Measurements from ENCODE around the gene SDK1. TPM values are rescaled to one million over a fixed set of nuclear protein-coding genes. Genes with fewer than 3 reads are reported as not detected.

Gene SDK1
- polyA plus RNA-seq, 4 donors: 0.27 to 5.0 (median 2.1) TPM; not detected in 1

- WGBS, 3 donors: 55 to 81% (median 59%) methylated on average over 32 of the region's 32 CpGs
- peaks cover 0 to 3% (median 0%) of the 10 kb centered on the region in 3 donors for H3K36me3 ChIP-seq (ENCODE audit: control insufficient read depth in 3 of 3, insufficient read depth in 2 of 3, low read depth in 1 of 3, low read length in 3 of 3)
- H3K27ac ChIP-seq (ENCODE audit: low read depth in 1 of 3, low read length in 2 of 3): peak overlapping the region in 1 of 3 donors; percentile 36
- DNase-seq (no peak), FAIRE-seq (no peak)
- no peaks in the 10 kb centered on the region for H3K4me1 ChIP-seq (ENCODE audit: control insufficient read depth in 3 of 3, insufficient read depth in 2 of 3, low read depth in 1 of 3, low read length in 2 of 3)
- H3K4me3 ChIP-seq (ENCODE audit: low read depth in 1 of 3, low read length in 3 of 3): peak overlapping the region in 2 of 3 donors; percentile 16 to 33
- no peaks in the 10 kb centered on the region for H3K27me3 ChIP-seq (ENCODE audit: control insufficient read depth in 3 of 3, insufficient read depth in 3 of 3, low read length in 3 of 3)
- H3K9me3 ChIP-seq (ENCODE audit: control insufficient read depth in 2 of 2, insufficient read depth in 1 of 2, low read depth in 1 of 2, low read length in 1 of 2): peaks cover 0 to 9% of the 10 kb centered on the region in 2 donors
Measured at GRCh38 chr7:4204513-4205165, 903.6 kb downstream of the SDK1 start.

GRCh38 chr7:4205828-4206227, 904.8 kb downstream of the SDK1 start:
- FAIRE-seq (no peak), DNase-seq (no peak)
- Histone ChIP-seq H3K27ac (ENCODE audit: low read depth in 1 of 3, low read length in 2 of 3) (no peak overlapping the region), H3K4me1 (ENCODE audit: control insufficient read depth in 3 of 3, insufficient read depth in 2 of 3, low read depth in 1 of 3, low read length in 2 of 3) (no peaks in the 10 kb centered on the region), H3K4me3 (ENCODE audit: low read depth in 1 of 3, low read length in 3 of 3) (no peak overlapping the region), H3K27me3 (ENCODE audit: control insufficient read depth in 3 of 3, insufficient read depth in 3 of 3, low read length in 3 of 3) (no peaks in the 10 kb centered on the region), H3K36me3 (ENCODE audit: control insufficient read depth in 3 of 3, insufficient read depth in 2 of 3, low read depth in 1 of 3, low read length in 3 of 3) (peaks cover 0 to 10% (median 0%) of the 10 kb centered on the region in 3 donors), H3K9me3 (ENCODE audit: control insufficient read depth in 2 of 2, insufficient read depth in 1 of 2, low read depth in 1 of 2, low read length in 1 of 2) (peaks cover 0 to 2% of the 10 kb centered on the region in 2 donors)
- 94 to 98% (median 95%) methylated on average over 18 of the region's 18 CpGs for WGBS, 3 donors

- FAIRE-seq: no peak
- no peak overlapping the region for H3K4me3 ChIP-seq (ENCODE audit: low read depth in 1 of 3, low read length in 3 of 3)
- no peak overlapping the region for H3K27ac ChIP-seq (ENCODE audit: low read depth in 1 of 3, low read length in 2 of 3)
- WGBS, 3 donors: 88 to 95% (median 89%) methylated on average over 14 of the region's 14 CpGs
- no peaks in the 10 kb centered on the region for H3K9me3 ChIP-seq (ENCODE audit: control insufficient read depth in 2 of 2, insufficient read depth in 1 of 2, low read depth in 1 of 2, low read length in 1 of 2)
- no peaks in the 10 kb centered on the region for H3K4me1 ChIP-seq (ENCODE audit: control insufficient read depth in 3 of 3, insufficient read depth in 2 of 3, low read depth in 1 of 3, low read length in 2 of 3)
- no peaks in the 10 kb centered on the region for H3K27me3 ChIP-seq (ENCODE audit: control insufficient read depth in 3 of 3, insufficient read depth in 3 of 3, low read length in 3 of 3)
- peaks cover 0 to 10% (median 0%) of the 10 kb centered on the region in 3 donors for H3K36me3 ChIP-seq (ENCODE audit: control insufficient read depth in 3 of 3, insufficient read depth in 2 of 3, low read depth in 1 of 3, low read length in 3 of 3)
- DNase-seq: no peak
Measured at GRCh38 chr7:4207011-4207410, 906.0 kb downstream of the SDK1 start.

DNA sequence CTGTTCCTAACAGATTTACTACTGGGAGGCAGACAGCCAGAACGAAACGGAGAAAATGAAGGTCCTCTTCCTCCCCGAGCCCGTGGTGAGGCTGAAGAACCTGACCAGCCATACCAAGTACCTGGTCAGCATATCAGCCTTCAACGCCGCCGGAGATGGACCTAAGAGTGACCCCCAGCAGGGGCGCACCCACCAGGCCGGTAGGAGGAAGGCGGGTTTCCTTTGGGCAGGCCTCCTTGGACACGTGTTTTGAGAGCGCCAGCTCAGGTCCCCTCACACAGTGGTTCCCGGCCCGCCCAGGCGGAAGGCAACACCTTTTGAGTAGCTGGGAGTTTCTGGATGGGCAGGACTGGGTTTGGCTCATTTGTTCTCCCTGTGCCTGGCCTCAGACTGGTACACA, 907.0 kb downstream of the SDK1 start:
- WGBS, 3 donors: 92 to 94% (median 94%) methylated on average over 15 of the region's 15 CpGs
- DNase-seq (no peak), FAIRE-seq (no peak)
- no peaks in the 10 kb centered on the region for H3K9me3 ChIP-seq (ENCODE audit: control insufficient read depth in 2 of 2, insufficient read depth in 1 of 2, low read depth in 1 of 2, low read length in 1 of 2)
- H3K27ac ChIP-seq (ENCODE audit: low read depth in 1 of 3, low read length in 2 of 3): no peak overlapping the region
- peaks cover 0 to 10% (median 0%) of the 10 kb centered on the region in 3 donors for H3K36me3 ChIP-seq (ENCODE audit: control insufficient read depth in 3 of 3, insufficient read depth in 2 of 3, low read depth in 1 of 3, low read length in 3 of 3)
- H3K27me3 ChIP-seq (ENCODE audit: control insufficient read depth in 3 of 3, insufficient read depth in 3 of 3, low read length in 3 of 3): no peaks in the 10 kb centered on the region
- H3K4me3 ChIP-seq (ENCODE audit: low read depth in 1 of 3, low read length in 3 of 3): no peak overlapping the region
- H3K4me1 ChIP-seq (ENCODE audit: control insufficient read depth in 3 of 3, insufficient read depth in 2 of 3, low read depth in 1 of 3, low read length in 2 of 3): no peaks in the 10 kb centered on the region

GRCh38 chr7:4208586-4208985, 907.5 kb downstream of the SDK1 start:
- H3K4me3 ChIP-seq (ENCODE audit: low read depth in 1 of 3, low read length in 3 of 3): no peak overlapping the region
- WGBS, 3 donors: 87 to 94% (median 89%) methylated on average over 13 of the region's 13 CpGs
- H3K9me3 ChIP-seq (ENCODE audit: control insufficient read depth in 2 of 2, insufficient read depth in 1 of 2, low read depth in 1 of 2, low read length in 1 of 2): no peaks in the 10 kb centered on the region
- no peaks in the 10 kb centered on the region for H3K4me1 ChIP-seq (ENCODE audit: control insufficient read depth in 3 of 3, insufficient read depth in 2 of 3, low read depth in 1 of 3, low read length in 2 of 3)
- no peak overlapping the region for H3K27ac ChIP-seq (ENCODE audit: low read depth in 1 of 3, low read length in 2 of 3)
- no peaks in the 10 kb centered on the region for H3K27me3 ChIP-seq (ENCODE audit: control insufficient read depth in 3 of 3, insufficient read depth in 3 of 3, low read length in 3 of 3)
- no peak for DNase-seq
- H3K36me3 ChIP-seq (ENCODE audit: control insufficient read depth in 3 of 3, insufficient read depth in 2 of 3, low read depth in 1 of 3, low read length in 3 of 3): peaks cover 0 to 10% (median 0%) of the 10 kb centered on the region in 3 donors
- FAIRE-seq: no peak

GRCh38 chr7:4209126-4209525, 908.1 kb downstream of the SDK1 start:
- FAIRE-seq (no peak), DNase-seq (no peak)
- Histone ChIP-seq H3K4me3 (ENCODE audit: low read depth in 1 of 3, low read length in 3 of 3) (no peak overlapping the region), H3K9me3 (ENCODE audit: control insufficient read depth in 2 of 2, insufficient read depth in 1 of 2, low read depth in 1 of 2, low read length in 1 of 2) (no peaks in the 10 kb centered on the region), H3K27ac (ENCODE audit: low read depth in 1 of 3, low read length in 2 of 3) (no peak overlapping the region), H3K36me3 (ENCODE audit: control insufficient read depth in 3 of 3, insufficient read depth in 2 of 3, low read depth in 1 of 3, low read length in 3 of 3) (peaks cover 0 to 10% (median 0%) of the 10 kb centered on the region in 3 donors), H3K27me3 (ENCODE audit: control insufficient read depth in 3 of 3, insufficient read depth in 3 of 3, low read length in 3 of 3) (no peaks in the 10 kb centered on the region), H3K4me1 (ENCODE audit: control insufficient read depth in 3 of 3, insufficient read depth in 2 of 3, low read depth in 1 of 3, low read length in 2 of 3) (no peaks in the 10 kb centered on the region)
- WGBS, 3 donors: 79 to 86% (median 86%) methylated on average over 9 to 10 of the region's 10 CpGs

- FAIRE-seq: no peak
- no peaks in the 10 kb centered on the region for H3K4me1 ChIP-seq (ENCODE audit: control insufficient read depth in 3 of 3, insufficient read depth in 2 of 3, low read depth in 1 of 3, low read length in 2 of 3)
- WGBS, 3 donors: 90 to 93% (median 92%) methylated on average over 20 of the region's 20 CpGs
Measured at GRCh38 chr7:4209966-4210365, 908.9 kb downstream of the SDK1 start.

GRCh38 chr7:4210821-4211220, 909.8 kb downstream of the SDK1 start:
- no peak for FAIRE-seq
- DNase-seq: no peak

More at GRCh38 chr7:4209966-4210365, 908.9 kb downstream of the SDK1 start:
- Histone ChIP-seq H3K27ac (ENCODE audit: low read depth in 1 of 3, low read length in 2 of 3) (no peak overlapping the region), H3K27me3 (ENCODE audit: control insufficient read depth in 3 of 3, insufficient read depth in 3 of 3, low read length in 3 of 3) (no peaks in the 10 kb centered on the region), H3K36me3 (ENCODE audit: control insufficient read depth in 3 of 3, insufficient read depth in 2 of 3, low read depth in 1 of 3, low read length in 3 of 3) (peaks cover 0 to 10% (median 0%) of the 10 kb centered on the region in 3 donors), H3K4me3 (ENCODE audit: low read depth in 1 of 3, low read length in 3 of 3) (no peak overlapping the region), H3K9me3 (ENCODE audit: control insufficient read depth in 2 of 2, insufficient read depth in 1 of 2, low read depth in 1 of 2, low read length in 1 of 2) (no peaks in the 10 kb centered on the region)
- no peak for DNase-seq

DNA sequence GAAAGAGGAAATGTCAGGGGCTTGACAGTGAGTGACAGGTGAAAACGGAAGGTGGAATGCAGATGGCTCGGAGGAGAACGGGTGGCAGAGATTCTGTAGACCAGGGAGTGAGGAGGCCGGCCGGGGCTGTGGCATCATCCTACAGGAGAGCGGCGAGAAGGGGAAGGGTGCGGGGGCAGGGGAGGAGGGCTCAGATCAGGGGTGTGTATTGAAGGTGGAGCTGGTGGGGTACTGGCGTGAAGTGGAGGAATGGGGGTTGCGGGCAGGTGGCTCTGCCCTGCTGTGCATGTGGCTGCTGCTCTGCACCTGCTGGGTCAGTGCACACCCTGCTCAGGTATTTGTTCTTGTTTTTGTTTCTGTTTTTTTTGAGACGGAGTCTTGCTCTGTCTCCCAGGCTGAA, 910.2 kb downstream of the SDK1 start:
- Histone ChIP-seq H3K4me3 (ENCODE audit: low read depth in 1 of 3, low read length in 3 of 3) (no peak overlapping the region), H3K27ac (ENCODE audit: low read depth in 1 of 3, low read length in 2 of 3) (no peak overlapping the region), H3K36me3 (ENCODE audit: control insufficient read depth in 3 of 3, insufficient read depth in 2 of 3, low read depth in 1 of 3, low read length in 3 of 3) (peaks cover 0 to 7% (median 0%) of the 10 kb centered on the region in 3 donors), H3K9me3 (ENCODE audit: control insufficient read depth in 2 of 2, insufficient read depth in 1 of 2, low read depth in 1 of 2, low read length in 1 of 2) (no peaks in the 10 kb centered on the region), H3K4me1 (ENCODE audit: control insufficient read depth in 3 of 3, insufficient read depth in 2 of 3, low read depth in 1 of 3, low read length in 2 of 3) (no peaks in the 10 kb centered on the region), H3K27me3 (ENCODE audit: control insufficient read depth in 3 of 3, insufficient read depth in 3 of 3, low read length in 3 of 3) (no peaks in the 10 kb centered on the region)
- no peak for DNase-seq
- 61 to 90% (median 61%) methylated on average over 9 to 11 of the region's 11 CpGs for WGBS, 3 donors
- FAIRE-seq: no peak

More at GRCh38 chr7:4210821-4211220, 909.8 kb downstream of the SDK1 start:
- no peaks in the 10 kb centered on the region for H3K27me3 ChIP-seq (ENCODE audit: control insufficient read depth in 3 of 3, insufficient read depth in 3 of 3, low read length in 3 of 3)
- H3K36me3 ChIP-seq (ENCODE audit: control insufficient read depth in 3 of 3, insufficient read depth in 2 of 3, low read depth in 1 of 3, low read length in 3 of 3): peaks cover 0 to 8% (median 0%) of the 10 kb centered on the region in 3 donors
- no peak overlapping the region for H3K27ac ChIP-seq (ENCODE audit: low read depth in 1 of 3, low read length in 2 of 3)
- no peaks in the 10 kb centered on the region for H3K4me1 ChIP-seq (ENCODE audit: control insufficient read depth in 3 of 3, insufficient read depth in 2 of 3, low read depth in 1 of 3, low read length in 2 of 3)
- 78 to 91% (median 87%) methylated on average over 13 of the region's 13 CpGs for WGBS, 3 donors
- H3K9me3 ChIP-seq (ENCODE audit: control insufficient read depth in 2 of 2, insufficient read depth in 1 of 2, low read depth in 1 of 2, low read length in 1 of 2): no peaks in the 10 kb centered on the region
- no peak overlapping the region for H3K4me3 ChIP-seq (ENCODE audit: low read depth in 1 of 3, low read length in 3 of 3)

Data from small intestine (tissue), 7 donors.